MM.1S (cell line): ENCODE results near the gene NOC4L.
"Not testable (repeated sequence)": the region's sequence is repeated elsewhere in the genome, so short reads cannot be mapped to it uniquely, and the experiment has no call there.

Experiments
- EZH2phosphoT487 ChIP-seq: fragments of 300-600 bp; sonication (generic); IDR thresholded peaks from 2 replicates; pipeline ENCODE4 v1.6.1; 2018; ENCODE audit warnings: antibody characterized with exemption, low read length
- TF ChIP-seq, protein P1 (sequence below): fragments of 300-600 bp; sonication (generic); IDR thresholded peaks from 2 replicates; pipeline ENCODE4 v1.5.1; 2016; ENCODE audit warnings: antibody characterized with exemption, low read length, mixed read lengths

GRCh38 chr12:132103072-132103471 is 41.2 kb upstream of the NOC4L start:
- TF ChIP-seq, protein P1, sequence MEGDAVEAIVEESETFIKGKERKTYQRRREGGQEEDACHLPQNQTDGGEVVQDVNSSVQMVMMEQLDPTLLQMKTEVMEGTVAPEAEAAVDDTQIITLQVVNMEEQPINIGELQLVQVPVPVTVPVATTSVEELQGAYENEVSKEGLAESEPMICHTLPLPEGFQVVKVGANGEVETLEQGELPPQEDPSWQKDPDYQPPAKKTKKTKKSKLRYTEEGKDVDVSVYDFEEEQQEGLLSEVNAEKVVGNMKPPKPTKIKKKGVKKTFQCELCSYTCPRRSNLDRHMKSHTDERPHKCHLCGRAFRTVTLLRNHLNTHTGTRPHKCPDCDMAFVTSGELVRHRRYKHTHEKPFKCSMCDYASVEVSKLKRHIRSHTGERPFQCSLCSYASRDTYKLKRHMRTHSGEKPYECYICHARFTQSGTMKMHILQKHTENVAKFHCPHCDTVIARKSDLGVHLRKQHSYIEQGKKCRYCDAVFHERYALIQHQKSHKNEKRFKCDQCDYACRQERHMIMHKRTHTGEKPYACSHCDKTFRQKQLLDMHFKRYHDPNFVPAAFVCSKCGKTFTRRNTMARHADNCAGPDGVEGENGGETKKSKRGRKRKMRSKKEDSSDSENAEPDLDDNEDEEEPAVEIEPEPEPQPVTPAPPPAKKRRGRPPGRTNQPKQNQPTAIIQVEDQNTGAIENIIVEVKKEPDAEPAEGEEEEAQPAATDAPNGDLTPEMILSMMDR: not testable (repeated sequence)
- TF ChIP-seq EZH2phosphoT487: not testable (repeated sequence)
